Testis (tissue), 3 donors: ENCODE data around the gene TSPAN33. TPM values are rescaled to one million over a fixed set of nuclear protein-coding genes. Genes with fewer than 3 reads are reported as not detected.
A peak's percentile ranks its signal among the peaks of the same experiment; 100 is the strongest.

ENCODE experiments used
- DNase-seq: peaks from one replicate; pipeline ENCODE4 v3.0.0-alpha.2; 2019
- H3K27ac ChIP-seq, 2 donors: fragments of 200-600 bp; sonication (generic); one replicate each; pipeline ENCODE4 v1.5.1; 2019
- H3K27me3 ChIP-seq: fragments of 200-600 bp; sonication (generic); one replicate; pipeline ENCODE4 v1.5.1; 2019
- H3K36me3 ChIP-seq: fragments of 200-600 bp; sonication (generic); one replicate; pipeline ENCODE4 v1.5.1; 2017; ENCODE audit warnings: low read depth; ENCODE audit errors: missing control alignments
- H3K4me1 ChIP-seq: fragments of 200-600 bp; sonication (generic); one replicate; pipeline ENCODE4 v1.5.1; 2019
- H3K4me3 ChIP-seq, 2 donors: fragments of 200-600 bp; sonication (generic); one replicate each; pipeline ENCODE4 v1.5.1; 2017 to 2019
- H3K9me3 ChIP-seq: fragments of 200-600 bp; sonication (generic); one replicate; pipeline ENCODE4 v1.5.1; 2017
- POLR2A ChIP-seq: fragments of 450-650 bp; IDR thresholded peaks from one replicate; pipeline ENCODE4 v1.6.1; 2017; ENCODE audit warnings: antibody characterized with exemption, mild to moderate bottlenecking, moderate library complexity
- WGBS, 2 donors: methylation state at CpG; one replicate each; pipeline ENCODE4 v1.1.5; 2018; 5-methylcytosine and 5-hydroxymethylcytosine counted together
- intact Hi-C: fragments of 100-400 bp; cut with DNase I; formaldehyde crosslinking; loops from one replicate; pipeline ENCODE4 v1.15.1; 2023; ENCODE audit warnings: low total_unique reads
- polyA plus RNA-seq: library from polyadenylated mRNA; stranded (reverse); fragments of 350-450 nt; fragmentation: Illumina TruSeq; extraction: RNeasy Lipid Tissue Mini Kit (QIAGEN cat#74804); gene quantifications from one replicate; pipeline ENCODE4 v1.2.3, GENCODE V29; 2014; ENCODE audit warnings: low read depth, low replicate concordance; ENCODE audit not compliant: insufficient read depth
- total RNA-seq, 2 donors: library from RNA; depleted of rRNA; stranded (reverse); fragments of >200 nt; gene quantifications; one replicate each; pipeline ENCODE4 v1.2.3, GENCODE V29; 2016
- TF ChIP-seq, protein P1 (sequence below), 3 experiments: fragments of 450-650 bp in 2 of 3; fragments of 200-600 bp in 1 of 3; sonication (generic) in 1 of 3; IDR thresholded peaks; one replicate each; pipeline ENCODE4 v1.5.1; 2016 to 2019; ENCODE audit warnings: antibody characterized with exemption in 3 of 3, mild to moderate bottlenecking in 2 of 3, moderate library complexity in 1 of 3

Gene TSPAN33
- total and polyA plus RNA-seq, 3 donors from 2014 or later, result 25.7 to 35.9 (median 35.7) TPM

GRCh38 chr7:129167817-129168216 lies 23.3 kb downstream of the TSPAN33 start:
- TF ChIP-seq POLR2A, result no peak
- TF ChIP-seq, protein P1, sequence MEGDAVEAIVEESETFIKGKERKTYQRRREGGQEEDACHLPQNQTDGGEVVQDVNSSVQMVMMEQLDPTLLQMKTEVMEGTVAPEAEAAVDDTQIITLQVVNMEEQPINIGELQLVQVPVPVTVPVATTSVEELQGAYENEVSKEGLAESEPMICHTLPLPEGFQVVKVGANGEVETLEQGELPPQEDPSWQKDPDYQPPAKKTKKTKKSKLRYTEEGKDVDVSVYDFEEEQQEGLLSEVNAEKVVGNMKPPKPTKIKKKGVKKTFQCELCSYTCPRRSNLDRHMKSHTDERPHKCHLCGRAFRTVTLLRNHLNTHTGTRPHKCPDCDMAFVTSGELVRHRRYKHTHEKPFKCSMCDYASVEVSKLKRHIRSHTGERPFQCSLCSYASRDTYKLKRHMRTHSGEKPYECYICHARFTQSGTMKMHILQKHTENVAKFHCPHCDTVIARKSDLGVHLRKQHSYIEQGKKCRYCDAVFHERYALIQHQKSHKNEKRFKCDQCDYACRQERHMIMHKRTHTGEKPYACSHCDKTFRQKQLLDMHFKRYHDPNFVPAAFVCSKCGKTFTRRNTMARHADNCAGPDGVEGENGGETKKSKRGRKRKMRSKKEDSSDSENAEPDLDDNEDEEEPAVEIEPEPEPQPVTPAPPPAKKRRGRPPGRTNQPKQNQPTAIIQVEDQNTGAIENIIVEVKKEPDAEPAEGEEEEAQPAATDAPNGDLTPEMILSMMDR (IDR thresholded peaks at IDR 0.05), result no peak
- Histone ChIP-seq H3K4me1 (peaks cover 19% of the 10 kb centered on the region), H3K4me3 (no peak overlapping the region), H3K9me3 (no peaks in the 10 kb centered on the region), H3K27ac (peak overlapping the region in 1 of 2 donors; percentile 23), H3K36me3 (no peaks in the 10 kb centered on the region), H3K27me3 (no peaks in the 10 kb centered on the region)
- WGBS, 2 donors, result 74 to 76% methylated on average over 3 to 4 of the region's 4 CpGs
- DNase-seq, result no peak
- intact Hi-C loops, result no loop called here

GRCh38 chr7:129168231-129169021 lies 23.9 kb downstream of the TSPAN33 start:
- H3K4me1 ChIP-seq, result peaks cover 19% of the 10 kb centered on the region
- DNase-seq, result no peak
- no peak for TF ChIP-seq POLR2A
- TF ChIP-seq, protein P1 (IDR thresholded peaks at IDR 0.05), result no peak
- intact Hi-C loops, result no loop called here
- no peaks in the 10 kb centered on the region for H3K9me3 ChIP-seq
- no peaks in the 10 kb centered on the region for H3K36me3 ChIP-seq
- peak overlapping the region; percentile 68 to 79 for H3K27ac ChIP-seq
- H3K27me3 ChIP-seq, result no peaks in the 10 kb centered on the region
- H3K4me3 ChIP-seq, result peak overlapping the region in 1 of 2 donors; percentile 51
- 18 to 22% methylated on average over 19 to 20 of the region's 20 CpGs for WGBS, 2 donors

GRCh38 chr7:129169171-129169671 lies 24.7 kb downstream of the TSPAN33 start:
- TF ChIP-seq, protein P1 (IDR thresholded peaks at IDR 0.05), result no peak
- no peak for TF ChIP-seq POLR2A
- H3K27me3 ChIP-seq, result no peaks in the 10 kb centered on the region
- H3K27ac ChIP-seq, result peak overlapping the region; percentile 68 to 79
- intact Hi-C loops, result no loop called here
- no peaks in the 10 kb centered on the region for H3K36me3 ChIP-seq
- DNase-seq, result peak; percentile 64
- no peaks in the 10 kb centered on the region for H3K9me3 ChIP-seq
- peaks cover 19% of the 10 kb centered on the region for H3K4me1 ChIP-seq
- peak overlapping the region; percentile 37 to 51 for H3K4me3 ChIP-seq
- 1 to 2% methylated on average over 16 to 29 of the region's 47 CpGs for WGBS, 2 donors

GRCh38 chr7:129169686-129170440 lies 25.4 kb downstream of the TSPAN33 start:
- H3K4me3 ChIP-seq, result peak overlapping the region; percentile 37 to 51
- WGBS, 2 donors, result 22 to 33% methylated on average over 16 of the region's 16 CpGs
- intact Hi-C loops, result no loop called here
- H3K27me3 ChIP-seq, result no peaks in the 10 kb centered on the region
- TF ChIP-seq POLR2A, result no peak
- TF ChIP-seq, protein P1 (IDR thresholded peaks at IDR 0.05), result no peak
- DNase-seq, result no peak
- no peaks in the 10 kb centered on the region for H3K36me3 ChIP-seq
- H3K4me1 ChIP-seq, result peaks cover 19% of the 10 kb centered on the region
- H3K27ac ChIP-seq, result peak overlapping the region; percentile 68 to 79
- H3K9me3 ChIP-seq, result no peaks in the 10 kb centered on the region
